WTC11 (cell line): ENCODE results near the gene SLCO4A1. TPM values are rescaled to one million over a fixed set of nuclear protein-coding genes. Genes with fewer than 3 reads are reported as not detected.

Source experiments
- ATAC-seq: fragments of 200-7000 bp; cut with Tn5 transposase; 2 replicates; pipeline ENCODE4 v1.10.0; 2021; ENCODE audit warnings: mild to moderate bottlenecking, moderate library complexity
- CTCF ChIA-PET: fragments of 300-600 bp; sonication (Branson Sonifier 250); formaldehyde crosslinking; loops from one replicate; lab custom pipeline; 2021; ENCODE audit warnings: antibody characterized with exemption; lab: Charles Lee
- POLR2A ChIA-PET: fragments of 350-600 bp; sonication (Branson Sonifier 250); formaldehyde crosslinking; loops from one replicate; lab custom pipeline; 2021; ENCODE audit warnings: antibody characterized with exemption; lab: Charles Lee
- DNase-seq: peaks from one replicate; pipeline ENCODE4 v3.0.0; 2021; ENCODE audit warnings: low spot score
- H3K27ac Mint-ChIP-seq: 2 replicates; pipeline ENCODE4 v1.8.0; 2021; ENCODE audit warnings: mixed read lengths
- H3K27me3 Mint-ChIP-seq: 2 replicates; pipeline ENCODE4 v1.8.0; 2021; ENCODE audit warnings: low read depth, mild to moderate bottlenecking, moderate library complexity, mixed read lengths
- H3K36me3 Mint-ChIP-seq: 2 replicates; pipeline ENCODE4 v1.8.0; 2021; ENCODE audit warnings: mixed read lengths
- H3K4me1 Mint-ChIP-seq: 2 replicates; pipeline ENCODE4 v1.8.0; 2022; ENCODE audit warnings: mixed read lengths
- H3K4me3 Mint-ChIP-seq: 2 replicates; pipeline ENCODE4 v1.8.0; 2021; ENCODE audit warnings: mild to moderate bottlenecking, moderate library complexity, mixed read lengths
- H3K9me3 Mint-ChIP-seq: 2 replicates; pipeline ENCODE4 v1.8.0; 2021; ENCODE audit warnings: mixed read lengths
- E2F5 ChIP-seq: sonication (generic); formaldehyde crosslinking; IDR thresholded peaks from 2 replicates; pipeline ENCODE4 v1.8.1; 2022; ENCODE audit warnings: mild to moderate bottlenecking, moderate library complexity, missing genetic modification reagents
- EMX1 ChIP-seq: fragments of 250-450 bp; sonication (Bioruptor Pico); IDR thresholded peaks from 2 replicates; pipeline ENCODE4 v1.8.0; 2021; ENCODE audit warnings: mild to moderate bottlenecking
- ETV6 ChIP-seq: sonication (generic); formaldehyde crosslinking; IDR thresholded peaks from 2 replicates; pipeline ENCODE4 v1.8.1; 2022; ENCODE audit warnings: mild to moderate bottlenecking, missing genetic modification reagents
- FOXK1 ChIP-seq: sonication (generic); formaldehyde crosslinking; IDR thresholded peaks from 2 replicates; pipeline ENCODE4 v1.8.0; 2022; ENCODE audit warnings: mild to moderate bottlenecking, moderate library complexity, missing genetic modification reagents
- GABPB1 ChIP-seq: sonication (generic); formaldehyde crosslinking; IDR thresholded peaks from 2 replicates; pipeline ENCODE4 v1.8.1; 2023; ENCODE audit warnings: mild to moderate bottlenecking, missing genetic modification reagents
- MYBL2 ChIP-seq: sonication (generic); formaldehyde crosslinking; IDR thresholded peaks from 2 replicates; pipeline ENCODE4 v1.8.1; 2023; ENCODE audit warnings: mild to moderate bottlenecking, moderate library complexity, missing genetic modification reagents
- PREB ChIP-seq: sonication (generic); formaldehyde crosslinking; IDR thresholded peaks from 2 replicates; pipeline ENCODE4 v1.8.1; 2022; ENCODE audit warnings: mild to moderate bottlenecking, missing genetic modification reagents, moderate library complexity, borderline replicate concordance
- RELA ChIP-seq: sonication (generic); formaldehyde crosslinking; IDR thresholded peaks from 2 replicates; pipeline ENCODE4 v1.8.1; 2022; ENCODE audit warnings: missing genetic modification reagents, mild to moderate bottlenecking, borderline replicate concordance
- SMAD4 ChIP-seq: sonication (generic); formaldehyde crosslinking; IDR thresholded peaks from 2 replicates; pipeline ENCODE4 v1.8.0; 2022; ENCODE audit warnings: mild to moderate bottlenecking, missing genetic modification reagents
- ZNF232 ChIP-seq: sonication (generic); formaldehyde crosslinking; IDR thresholded peaks from 2 replicates; pipeline ENCODE4 v1.8.0; 2022; ENCODE audit warnings: mild to moderate bottlenecking, missing genetic modification reagents
- ZNF263 ChIP-seq: sonication (generic); formaldehyde crosslinking; IDR thresholded peaks from 2 replicates; pipeline ENCODE4 v1.8.1; 2022; ENCODE audit warnings: low read depth, mild to moderate bottlenecking, moderate library complexity, missing genetic modification reagents
- ZNF396 ChIP-seq: fragments of 250-450 bp; sonication (Bioruptor Pico); IDR thresholded peaks from 2 replicates; pipeline ENCODE4 v1.8.0; 2021; ENCODE audit warnings: mild to moderate bottlenecking, moderate library complexity, borderline replicate concordance
- ZNF416 ChIP-seq: fragments of 250-450 bp; sonication (Bioruptor Pico); IDR thresholded peaks from 2 replicates; pipeline ENCODE4 v1.9.0; 2021; ENCODE audit warnings: mild to moderate bottlenecking, inconsistent platforms
- ZNF423 ChIP-seq: fragments of 250-450 bp; sonication (Bioruptor Pico); IDR thresholded peaks from 2 replicates; pipeline ENCODE4 v2.1.2; 2022; ENCODE audit warnings: mild to moderate bottlenecking, moderate library complexity
- ZNF532 ChIP-seq: fragments of 250-450 bp; sonication (Bioruptor Pico); IDR thresholded peaks from 2 replicates; pipeline ENCODE4 v1.9.0; 2021; ENCODE audit warnings: mild to moderate bottlenecking, borderline replicate concordance
- ZNF671 ChIP-seq: fragments of 250-450 bp; sonication (Bioruptor Pico); IDR thresholded peaks from 2 replicates; pipeline ENCODE4 v1.8.0; 2021; ENCODE audit warnings: mild to moderate bottlenecking
- total RNA-seq: library from RNA; stranded (reverse); gene quantifications from 3 replicates; pipeline ENCODE4 v1.2.3, GENCODE V29; 2021
- TF ChIP-seq, protein P1 (sequence below): sonication (generic); formaldehyde crosslinking; IDR thresholded peaks from 2 replicates; pipeline ENCODE4 v1.8.1; 2023; ENCODE audit warnings: mild to moderate bottlenecking, missing genetic modification reagents, moderate library complexity
- TF ChIP-seq, protein P2 (sequence below): fragments of 200-600 bp; IDR thresholded peaks from 2 replicates; pipeline ENCODE4 v1.8.0; 2022; ENCODE audit warnings: antibody characterized with exemption

Gene SLCO4A1
- total RNA-seq, 1 experiment from 2014 or later, result 19.9 TPM

GRCh38 chr20:62596921-62597320, 45.4 kb upstream of the SLCO4A1 start:
- no peaks in the 10 kb centered on the region for H3K36me3 Mint-ChIP-seq
- no peaks in the 10 kb centered on the region; the same call in 1 of the 2 replicates for H3K27me3 Mint-ChIP-seq
- no peak overlapping the region for H3K4me3 Mint-ChIP-seq
- H3K27ac Mint-ChIP-seq, result no peak overlapping the region
- POLR2A ChIA-PET, result no interaction called here
- no peak for DNase-seq
- CTCF ChIA-PET, result interaction anchor here (1.6 kb wide), 1 partner anchor 20 kb away, joined by 5 read pairs; no protein-coding TSS in a partner anchor
- H3K9me3 Mint-ChIP-seq, result no peaks in the 10 kb centered on the region
- H3K4me1 Mint-ChIP-seq, result peaks cover 6% of the 10 kb centered on the region
- no peak for TF ChIP-seq EMX1
- no peak for TF ChIP-seq MYBL2
- no peak for TF ChIP-seq E2F5 (CRISPR knock-in tag)
- no peak for TF ChIP-seq ZNF423 (CRISPR knock-in tag)
- no peak for TF ChIP-seq SMAD4 (CRISPR knock-in tag)
- TF ChIP-seq ZNF263 (CRISPR knock-in tag), result no peak
- no peak for TF ChIP-seq RELA (CRISPR knock-in tag)
- TF ChIP-seq ZNF416 (CRISPR knock-in tag), result no peak
- TF ChIP-seq ETV6, result no peak
- TF ChIP-seq ZNF671 (CRISPR knock-in tag), result no peak
- TF ChIP-seq ZNF396 (CRISPR knock-in tag), result no peak
- no peak for TF ChIP-seq ZNF232 (CRISPR knock-in tag)
- TF ChIP-seq, protein P1, sequence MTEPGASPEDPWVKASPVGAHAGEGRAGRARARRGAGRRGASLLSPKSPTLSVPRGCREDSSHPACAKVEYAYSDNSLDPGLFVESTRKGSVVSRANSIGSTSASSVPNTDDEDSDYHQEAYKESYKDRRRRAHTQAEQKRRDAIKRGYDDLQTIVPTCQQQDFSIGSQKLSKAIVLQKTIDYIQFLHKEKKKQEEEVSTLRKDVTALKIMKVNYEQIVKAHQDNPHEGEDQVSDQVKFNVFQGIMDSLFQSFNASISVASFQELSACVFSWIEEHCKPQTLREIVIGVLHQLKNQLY (CRISPR knock-in tag), result no peak
- TF ChIP-seq PREB (CRISPR knock-in tag), result no peak
- TF ChIP-seq, protein P2, sequence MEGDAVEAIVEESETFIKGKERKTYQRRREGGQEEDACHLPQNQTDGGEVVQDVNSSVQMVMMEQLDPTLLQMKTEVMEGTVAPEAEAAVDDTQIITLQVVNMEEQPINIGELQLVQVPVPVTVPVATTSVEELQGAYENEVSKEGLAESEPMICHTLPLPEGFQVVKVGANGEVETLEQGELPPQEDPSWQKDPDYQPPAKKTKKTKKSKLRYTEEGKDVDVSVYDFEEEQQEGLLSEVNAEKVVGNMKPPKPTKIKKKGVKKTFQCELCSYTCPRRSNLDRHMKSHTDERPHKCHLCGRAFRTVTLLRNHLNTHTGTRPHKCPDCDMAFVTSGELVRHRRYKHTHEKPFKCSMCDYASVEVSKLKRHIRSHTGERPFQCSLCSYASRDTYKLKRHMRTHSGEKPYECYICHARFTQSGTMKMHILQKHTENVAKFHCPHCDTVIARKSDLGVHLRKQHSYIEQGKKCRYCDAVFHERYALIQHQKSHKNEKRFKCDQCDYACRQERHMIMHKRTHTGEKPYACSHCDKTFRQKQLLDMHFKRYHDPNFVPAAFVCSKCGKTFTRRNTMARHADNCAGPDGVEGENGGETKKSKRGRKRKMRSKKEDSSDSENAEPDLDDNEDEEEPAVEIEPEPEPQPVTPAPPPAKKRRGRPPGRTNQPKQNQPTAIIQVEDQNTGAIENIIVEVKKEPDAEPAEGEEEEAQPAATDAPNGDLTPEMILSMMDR, result no peak
- no peak for TF ChIP-seq FOXK1 (CRISPR knock-in tag)
- no peak for TF ChIP-seq ZNF532
- no peak for TF ChIP-seq GABPB1 (CRISPR knock-in tag)
- TF ChIP-seq, all 79 proteins: peak for 0
- ATAC-seq, result no peak
